Measurements from ENCODE around the gene ACTR3.

The ACTR3 gene

DNA sequence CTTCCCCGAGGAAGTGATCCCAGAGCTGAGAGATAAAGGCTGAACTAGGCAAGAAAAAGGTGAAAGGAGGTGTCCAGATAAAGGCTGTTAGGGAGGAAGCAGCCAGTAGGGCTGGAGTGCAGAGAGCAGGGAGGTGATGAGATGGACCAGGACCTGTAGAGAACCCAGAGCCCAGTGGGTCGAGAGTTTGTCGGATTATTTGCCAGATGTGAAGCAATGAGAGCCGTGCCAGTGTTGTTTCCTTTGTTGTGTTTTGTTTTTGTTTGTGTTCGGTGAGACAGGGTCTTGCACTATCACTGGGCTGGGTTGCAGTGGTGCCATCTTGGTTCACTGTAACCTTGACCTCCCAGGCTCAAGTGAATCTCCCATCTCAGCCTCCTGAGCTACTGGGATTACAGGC lies 111.3 kb downstream of the ACTR3 start:
- no peak for DNase-seq (ENCODE audit: low read depth in 2 of 2)

DNA sequence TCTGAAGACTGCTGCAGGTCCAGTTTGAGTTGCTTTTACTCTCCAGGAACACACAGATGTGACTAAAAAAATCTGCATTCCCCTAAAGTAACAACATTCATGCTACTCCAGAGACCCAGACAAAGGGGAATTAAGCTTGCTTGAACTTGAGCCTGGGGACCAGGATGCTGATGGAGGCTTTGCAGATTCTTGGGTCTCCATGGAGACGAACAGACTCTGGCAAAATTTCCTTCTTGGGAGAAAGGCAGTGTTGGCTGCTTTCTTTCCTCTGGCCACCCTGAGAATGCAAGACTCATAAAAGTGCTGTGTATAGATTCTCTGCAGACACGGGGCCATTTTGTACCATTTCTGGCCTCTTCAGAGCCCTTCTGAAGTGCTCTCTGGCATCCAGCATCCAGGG lies 112.0 kb downstream of the ACTR3 start:
- DNase-seq (ENCODE audit: low read depth in 2 of 2): no peak

DNA sequence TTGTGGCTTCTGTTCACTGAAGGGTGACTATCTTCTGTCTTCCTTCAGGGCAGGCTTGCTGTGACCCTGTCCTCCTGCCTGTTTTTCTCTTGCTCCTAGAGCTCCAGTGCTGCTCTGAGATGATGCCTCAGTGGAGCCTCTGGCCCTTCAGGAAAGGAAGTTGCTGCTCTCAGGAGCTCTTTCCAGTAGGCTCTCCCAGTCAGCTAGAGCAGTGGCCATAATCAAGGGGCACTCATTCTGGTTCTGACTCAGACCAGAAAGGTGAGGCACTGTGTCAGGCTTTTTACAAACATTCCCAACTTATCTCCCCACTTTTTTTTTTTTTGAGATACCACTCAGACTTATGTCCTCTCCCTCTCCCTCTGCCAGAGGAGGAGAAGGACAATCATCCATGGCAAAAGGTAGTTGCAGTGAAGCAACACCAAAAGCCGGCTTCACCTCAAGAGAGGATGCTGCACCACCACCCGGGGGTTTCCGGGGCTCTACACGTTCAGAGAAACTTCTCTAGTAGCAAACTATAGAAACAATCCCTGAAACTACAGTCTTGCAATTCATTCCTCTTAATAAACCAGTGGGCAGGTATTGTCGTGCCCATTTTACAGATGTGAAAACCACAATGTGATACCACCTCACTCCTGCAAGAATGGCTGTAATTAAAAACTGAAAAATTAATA lies 115.4 kb downstream of the ACTR3 start:
- no peak for DNase-seq (ENCODE audit: low read depth in 2 of 2)

DNA sequence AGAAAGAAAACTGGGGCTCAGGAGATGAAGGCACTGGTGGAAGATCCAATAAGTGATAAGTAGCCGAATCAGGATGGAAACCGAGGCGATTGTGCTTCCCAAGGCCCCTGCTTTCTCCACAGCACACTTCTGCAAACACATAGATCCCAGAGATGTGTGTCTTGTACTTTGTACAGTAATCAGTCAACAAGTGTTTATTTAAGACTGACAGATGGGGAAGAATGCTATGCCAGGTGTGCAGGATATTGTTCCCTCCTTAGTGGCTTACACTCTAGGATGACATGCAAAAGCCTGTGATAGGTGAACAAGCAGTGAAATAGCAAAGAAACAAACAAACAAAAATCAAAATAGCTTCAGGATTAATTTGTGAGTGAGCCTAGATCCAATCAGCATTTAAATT lies 116.6 kb downstream of the ACTR3 start:
- no peak for DNase-seq (ENCODE audit: low read depth in 2 of 2)

DNA sequence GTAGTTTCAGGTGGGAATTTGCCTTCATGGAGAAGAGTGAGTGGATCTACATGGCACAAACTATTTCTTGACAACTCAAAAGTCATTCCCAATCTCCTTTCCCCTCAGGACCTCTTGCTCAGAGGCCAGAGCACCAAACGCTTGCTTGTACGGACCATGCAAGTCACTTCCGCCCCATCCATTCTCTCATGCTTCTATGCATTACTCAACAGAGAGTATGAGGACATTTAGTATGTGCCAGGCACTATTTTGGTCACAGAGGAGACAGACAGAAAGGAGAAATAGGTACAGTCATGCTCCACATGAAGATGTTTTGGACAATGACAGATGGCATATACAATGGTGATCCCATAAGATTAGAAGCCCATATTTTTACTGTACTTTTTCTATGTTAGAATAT lies 117.5 kb downstream of the ACTR3 start:
- no peak for DNase-seq (ENCODE audit: low read depth in 2 of 2)

DNA sequence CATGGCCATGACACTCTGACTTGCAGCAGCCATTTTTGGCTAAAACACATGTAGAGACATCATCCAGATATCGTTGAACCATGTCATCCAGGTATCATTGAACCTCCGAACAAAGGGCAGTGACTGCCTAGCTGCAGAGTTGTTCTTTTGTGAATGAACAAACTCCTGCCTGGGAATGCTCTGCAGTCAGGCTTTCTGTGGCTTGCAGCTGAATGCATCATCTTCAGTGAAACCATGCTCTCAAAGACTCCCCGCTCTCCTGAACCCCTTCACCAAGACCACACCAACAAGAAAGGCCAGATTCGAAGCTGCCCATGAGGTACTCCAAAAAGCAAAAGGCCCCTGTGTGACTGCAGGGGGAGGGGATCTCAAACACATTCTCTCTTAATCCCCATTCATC lies 118.8 kb downstream of the ACTR3 start:
- DNase-seq (ENCODE audit: low read depth in 2 of 2): no peak

DNA sequence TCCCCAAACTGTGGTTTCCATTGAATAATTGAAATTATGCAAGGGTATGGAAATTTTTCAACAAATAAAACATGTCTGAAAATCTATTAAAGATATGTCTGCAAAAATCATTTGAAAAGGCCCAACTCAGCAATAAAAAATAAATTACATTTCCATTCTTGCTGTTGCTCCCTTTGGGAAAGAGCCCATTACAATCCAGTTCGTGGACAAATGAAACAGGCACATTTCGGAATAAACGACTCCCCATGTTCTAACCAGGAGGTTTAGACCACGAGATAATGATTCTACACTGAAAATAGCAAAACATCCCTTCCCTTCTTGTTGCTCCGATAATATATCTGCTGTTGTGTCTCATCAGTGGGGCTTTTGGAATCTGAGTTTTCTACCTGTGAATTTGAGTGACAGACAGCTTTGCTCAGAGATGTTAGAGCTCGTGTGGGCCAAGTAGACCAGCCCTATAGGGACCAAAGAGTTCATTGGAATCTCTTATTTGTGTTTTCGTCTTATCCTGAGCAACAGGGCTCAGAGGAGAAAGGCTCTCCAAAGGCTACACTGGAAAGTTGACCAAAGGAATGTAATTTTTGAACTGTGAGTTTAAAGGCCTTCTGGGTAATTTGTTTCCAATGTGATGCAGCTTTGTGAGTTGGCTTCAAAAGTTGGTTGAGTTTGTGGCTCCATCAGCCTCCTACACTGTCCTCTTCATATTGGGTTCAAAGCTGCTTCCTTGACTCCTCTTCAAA lies 119.5 kb downstream of the ACTR3 start:
- DNase-seq (ENCODE audit: low read depth in 2 of 2): no peak

DNA sequence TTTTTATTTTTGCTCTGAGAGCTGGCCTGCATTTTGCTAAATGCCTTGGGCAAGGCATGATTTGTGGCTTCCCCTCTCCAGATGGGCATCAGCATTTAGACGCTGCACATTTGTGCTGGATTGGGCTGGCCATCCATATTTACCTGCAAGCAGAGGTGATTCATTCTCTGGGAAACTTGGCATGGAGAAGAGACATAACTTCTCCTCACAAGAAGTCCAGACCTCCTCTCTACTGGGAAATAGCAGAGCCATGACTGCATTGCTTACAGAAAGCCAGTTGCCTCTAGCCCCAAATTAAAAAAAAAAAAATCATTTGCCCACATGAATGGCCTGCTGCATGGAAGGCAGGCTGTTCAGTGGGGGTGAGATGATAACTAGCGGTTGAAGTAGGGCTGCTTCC lies 120.1 kb downstream of the ACTR3 start:
- no peak for DNase-seq (ENCODE audit: low read depth in 2 of 2)

DNA sequence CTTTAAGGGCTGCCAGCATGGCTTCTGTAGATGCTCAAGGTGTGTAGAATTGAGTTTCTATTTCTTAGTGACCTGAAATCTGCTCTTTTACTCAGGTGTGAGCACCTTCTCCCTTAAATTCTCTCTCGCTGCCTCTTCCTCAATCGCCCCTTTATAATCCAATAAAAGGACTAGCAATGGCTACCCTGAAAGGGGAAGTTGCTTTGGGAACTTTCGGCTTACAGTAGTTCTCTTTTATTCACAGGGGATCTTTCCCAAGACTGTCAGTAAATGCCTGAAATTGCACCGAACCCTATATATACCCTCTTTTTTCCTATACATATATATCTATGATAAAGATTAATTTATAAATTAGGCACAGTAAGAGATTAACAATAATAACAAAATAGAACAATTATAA lies 121.8 kb downstream of the ACTR3 start:
- DNase-seq (ENCODE audit: low read depth in 2 of 2): no peak
